Measurements from ENCODE around the gene ZFX.

The ZFX gene

DNA sequence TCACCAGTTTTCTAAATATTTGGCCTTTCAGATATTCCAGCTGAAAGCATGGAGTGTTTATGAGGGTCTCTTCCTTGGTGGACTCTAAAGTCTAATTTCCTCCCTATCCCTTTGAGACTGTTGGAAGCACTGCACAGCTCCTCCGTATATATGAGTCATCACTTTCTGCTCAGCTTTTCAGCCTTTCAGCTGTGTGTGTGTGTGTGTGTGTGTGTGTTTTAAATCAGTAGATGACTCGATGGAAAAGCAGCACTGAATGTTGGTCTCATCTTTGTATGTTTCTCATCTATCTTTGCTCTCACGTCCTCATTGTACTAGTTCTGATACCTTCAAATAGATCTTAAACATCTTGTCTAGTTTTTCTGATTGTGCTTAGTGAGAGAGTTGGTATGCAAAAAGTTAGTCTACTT lies 81.6 kb downstream of the ZFX start:
- TF ChIP-seq, protein P1, sequence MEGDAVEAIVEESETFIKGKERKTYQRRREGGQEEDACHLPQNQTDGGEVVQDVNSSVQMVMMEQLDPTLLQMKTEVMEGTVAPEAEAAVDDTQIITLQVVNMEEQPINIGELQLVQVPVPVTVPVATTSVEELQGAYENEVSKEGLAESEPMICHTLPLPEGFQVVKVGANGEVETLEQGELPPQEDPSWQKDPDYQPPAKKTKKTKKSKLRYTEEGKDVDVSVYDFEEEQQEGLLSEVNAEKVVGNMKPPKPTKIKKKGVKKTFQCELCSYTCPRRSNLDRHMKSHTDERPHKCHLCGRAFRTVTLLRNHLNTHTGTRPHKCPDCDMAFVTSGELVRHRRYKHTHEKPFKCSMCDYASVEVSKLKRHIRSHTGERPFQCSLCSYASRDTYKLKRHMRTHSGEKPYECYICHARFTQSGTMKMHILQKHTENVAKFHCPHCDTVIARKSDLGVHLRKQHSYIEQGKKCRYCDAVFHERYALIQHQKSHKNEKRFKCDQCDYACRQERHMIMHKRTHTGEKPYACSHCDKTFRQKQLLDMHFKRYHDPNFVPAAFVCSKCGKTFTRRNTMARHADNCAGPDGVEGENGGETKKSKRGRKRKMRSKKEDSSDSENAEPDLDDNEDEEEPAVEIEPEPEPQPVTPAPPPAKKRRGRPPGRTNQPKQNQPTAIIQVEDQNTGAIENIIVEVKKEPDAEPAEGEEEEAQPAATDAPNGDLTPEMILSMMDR (IDR thresholded peaks at IDR 0.05; ENCODE audit: control insufficient read depth, extremely low read depth, insufficient read depth): no peak
- DNase-seq (ENCODE audit: low read depth): no peak
- no peak overlapping the region for H3K4me3 ChIP-seq (ENCODE audit: low read depth, low read length)

DNA sequence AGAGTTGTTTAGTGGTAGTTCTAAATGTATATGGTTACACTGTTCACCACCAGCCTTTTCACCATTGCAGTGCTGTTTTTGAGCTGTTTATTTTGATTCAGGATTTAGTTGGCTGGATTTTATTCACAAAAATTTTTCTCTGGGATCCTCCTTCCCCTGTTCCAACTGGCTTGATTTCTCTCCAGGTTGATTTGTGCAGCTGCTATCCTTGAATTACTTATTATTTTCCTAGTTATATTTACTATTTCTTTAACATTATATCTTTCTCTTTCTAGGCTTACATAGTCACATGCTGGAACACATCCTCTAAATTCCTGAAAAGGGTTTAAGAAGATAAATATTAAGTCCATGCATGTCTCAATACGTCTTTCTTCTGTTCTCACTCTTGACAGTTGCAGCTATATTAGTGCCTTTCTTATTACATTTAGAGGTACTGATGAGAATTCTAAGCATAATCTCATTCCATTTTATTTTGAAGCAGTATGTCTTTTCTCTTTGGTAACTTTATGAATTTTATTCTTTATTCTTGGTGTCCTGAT lies 82.2 kb downstream of the ZFX start:
- H3K4me3 ChIP-seq (ENCODE audit: low read depth, low read length): no peak overlapping the region
- TF ChIP-seq, protein P1 (IDR thresholded peaks at IDR 0.05; ENCODE audit: control insufficient read depth, extremely low read depth, insufficient read depth): no peak
- no peak for DNase-seq (ENCODE audit: low read depth)

DNA sequence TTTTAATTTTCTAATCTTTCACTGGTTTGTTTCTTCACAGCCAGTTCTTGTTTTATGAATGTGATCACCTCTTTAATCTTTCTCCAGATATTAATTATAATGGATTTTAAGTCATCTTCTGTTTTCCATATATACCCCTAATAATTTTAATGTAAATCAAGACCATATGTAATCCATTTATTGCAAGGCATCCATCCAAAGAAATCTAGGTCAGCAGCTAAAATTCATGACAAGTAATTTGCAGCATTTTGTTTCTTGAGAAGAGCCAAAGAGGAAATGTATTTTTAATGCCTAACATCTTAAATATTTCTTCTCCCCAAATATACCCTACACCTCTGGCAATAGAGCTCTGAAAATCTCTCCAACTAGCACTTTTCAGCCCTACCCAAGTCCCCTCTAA lies 83.3 kb downstream of the ZFX start:
- no peak for DNase-seq (ENCODE audit: low read depth)
- TF ChIP-seq, protein P1 (IDR thresholded peaks at IDR 0.05; ENCODE audit: control insufficient read depth, extremely low read depth, insufficient read depth): no peak
- H3K4me3 ChIP-seq (ENCODE audit: low read depth, low read length): no peak overlapping the region

DNA sequence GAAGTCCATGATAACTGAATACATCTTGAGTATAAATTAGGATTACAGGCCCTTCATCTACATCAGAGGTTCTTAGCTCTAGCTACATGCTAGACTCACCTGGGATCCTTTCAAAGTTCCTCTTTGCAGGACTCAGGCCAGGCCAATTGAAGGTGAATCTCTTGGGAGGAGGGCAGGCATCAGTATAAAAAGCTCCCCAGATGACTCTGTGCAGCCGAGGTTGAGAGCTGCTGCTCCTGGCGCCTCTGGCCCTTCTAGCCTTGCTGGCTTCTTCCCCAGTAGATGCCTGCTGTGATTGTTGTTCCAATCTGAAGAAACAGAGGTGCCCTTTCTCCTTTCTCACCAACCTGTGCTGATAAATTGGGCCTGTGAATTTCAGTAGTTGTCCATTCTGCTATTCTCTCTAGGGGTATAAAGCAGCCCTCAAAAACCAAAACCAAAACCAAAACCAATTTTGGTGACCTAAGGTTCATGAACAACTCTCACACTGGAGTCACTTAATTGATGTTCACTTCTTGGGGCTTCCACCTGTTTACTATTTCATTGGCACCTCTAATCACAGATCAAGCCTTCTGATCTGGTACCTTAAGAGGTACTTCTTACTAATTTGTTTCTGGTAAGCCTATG lies 85.7 kb downstream of the ZFX start:
- TF ChIP-seq, protein P1 (IDR thresholded peaks at IDR 0.05; ENCODE audit: control insufficient read depth, extremely low read depth, insufficient read depth): no peak
- no peak for DNase-seq (ENCODE audit: low read depth)
- H3K4me3 ChIP-seq (ENCODE audit: low read depth, low read length): no peak overlapping the region

DNA sequence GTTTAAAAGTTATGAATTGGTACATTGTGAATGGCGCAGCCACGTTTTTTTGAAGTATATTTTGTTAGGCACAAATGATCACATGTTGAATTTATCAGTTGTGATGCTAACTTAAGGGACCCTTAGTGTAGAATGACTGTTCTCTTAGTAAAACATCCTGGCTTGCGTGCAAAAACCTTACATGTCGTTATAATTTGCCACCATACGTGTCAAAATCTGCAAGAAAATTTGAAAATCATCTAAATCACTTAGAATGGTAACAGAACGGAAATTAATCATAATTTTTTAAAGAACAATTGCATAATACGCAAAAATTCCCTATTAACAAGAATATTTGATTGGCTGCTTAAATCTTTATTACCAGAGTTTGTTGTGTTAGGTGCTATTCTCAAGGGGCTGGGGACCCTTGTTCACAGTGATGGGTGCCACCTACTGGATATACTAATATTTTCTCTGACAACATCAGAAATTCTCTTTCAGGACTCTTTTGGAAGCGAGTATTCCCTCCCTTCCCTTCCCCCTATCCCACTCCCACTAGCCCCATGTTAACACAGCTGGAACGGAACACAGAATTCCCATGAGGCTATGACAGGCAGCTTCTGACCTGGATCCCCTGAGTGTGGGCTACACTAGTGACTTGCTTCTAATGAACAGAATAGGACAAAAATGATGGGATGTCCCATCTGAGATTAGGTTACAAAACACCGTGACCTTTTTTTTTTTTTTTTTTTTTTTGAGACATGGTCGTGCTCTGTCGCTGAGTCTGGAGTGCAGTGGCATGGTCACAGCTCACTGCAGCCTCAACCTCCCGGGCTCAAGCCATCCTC lies 92.5 kb downstream of the ZFX start:
- no peak overlapping the region for H3K4me3 ChIP-seq (ENCODE audit: low read depth, low read length)
- TF ChIP-seq, protein P1 (IDR thresholded peaks at IDR 0.05; ENCODE audit: control insufficient read depth, extremely low read depth, insufficient read depth): peak; percentile 35
- peak; percentile 1 for DNase-seq (ENCODE audit: low read depth)

DNA sequence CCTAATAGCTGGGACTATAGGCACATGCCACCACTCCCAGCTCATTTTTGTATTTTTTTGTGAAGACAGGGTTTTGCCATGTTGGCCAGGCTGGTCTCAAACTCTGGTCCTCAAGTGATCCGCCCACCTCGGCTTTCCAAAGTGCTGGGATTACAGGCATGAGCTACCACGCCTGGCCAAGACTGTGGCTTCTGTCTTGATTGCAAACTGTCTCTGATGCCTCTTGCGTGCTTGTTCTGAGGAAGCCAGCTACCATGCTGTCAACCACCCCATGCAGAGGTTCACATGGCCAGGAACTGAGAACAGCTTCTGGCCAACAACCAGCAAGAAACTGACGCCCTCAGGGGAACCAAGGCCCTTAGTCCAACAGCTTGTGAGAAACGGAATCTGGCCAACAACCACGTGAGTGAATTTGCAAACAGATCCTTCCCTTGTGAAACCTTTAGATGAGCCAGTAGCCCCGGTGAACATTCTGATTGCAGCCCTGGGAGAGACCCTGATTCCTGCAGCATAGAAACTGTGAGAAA lies 93.2 kb downstream of the ZFX start:
- TF ChIP-seq, protein P1 (IDR thresholded peaks at IDR 0.05; ENCODE audit: control insufficient read depth, extremely low read depth, insufficient read depth): no peak
- H3K4me3 ChIP-seq (ENCODE audit: low read depth, low read length): no peak overlapping the region
- DNase-seq (ENCODE audit: low read depth): peak; percentile 11
